Fibroblast of the aortic adventitia (primary cell): ENCODE results near the gene MAPK4. TPM values are rescaled to one million over a fixed set of nuclear protein-coding genes. Genes with fewer than 3 reads are reported as not detected.
A peak's percentile ranks its signal among the peaks of the same experiment; 100 is the strongest.
"Not testable (repeated sequence)": the region's sequence is repeated elsewhere in the genome, so short reads cannot be mapped to it uniquely, and the experiment has no call there.

ENCODE experiments used
- DNase-seq: peaks from one replicate; pipeline ENCODE4 v3.0.0-alpha.2; 2010; ENCODE audit warnings: low read depth
- H3K4me3 ChIP-seq: 2 replicates; pipeline ENCODE4 v1.5.1; 2011; ENCODE audit warnings: low read depth, mild to moderate bottlenecking, control low read depth, low read length, moderate library complexity
- total RNA-seq: library from RNA; depleted of rRNA; stranded (reverse); fragments of >200 nt; gene quantifications from 2 replicates; pipeline ENCODE4 v1.2.3, GENCODE V29; 2012; ENCODE audit warnings: low replicate concordance
- TF ChIP-seq, protein P1 (sequence below): IDR thresholded peaks from 2 replicates; pipeline ENCODE4 v1.5.1; 2011; ENCODE audit warnings: mild to moderate bottlenecking, low read length, control low read depth, inconsistent platforms; ENCODE audit not compliant: insufficient read depth

The MAPK4 gene
- total RNA-seq, 1 donor = under 0.01 TPM

DNA sequence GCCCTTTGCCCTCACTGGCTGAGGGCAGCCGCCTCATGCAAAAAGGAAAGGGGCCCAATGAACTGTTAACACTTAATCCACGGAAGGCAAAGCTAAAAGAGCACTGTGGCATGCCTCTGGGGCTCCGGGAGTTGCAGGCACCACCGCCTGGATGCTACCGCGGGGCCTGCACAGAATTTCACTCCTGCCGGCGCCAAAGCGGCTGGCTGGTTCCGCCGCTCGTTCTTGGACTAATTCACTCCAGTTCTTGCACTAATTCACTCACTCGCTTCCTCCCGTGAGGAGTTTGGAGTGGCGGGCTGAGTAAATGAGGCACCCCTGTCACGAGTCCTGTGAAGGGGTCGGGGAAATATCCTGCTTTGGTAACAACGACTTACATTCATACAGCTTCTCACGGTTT, 14.0 kb upstream of the MAPK4 start:
- DNase-seq = no peak
- no peak overlapping the region for H3K4me3 ChIP-seq
- TF ChIP-seq, protein P1, sequence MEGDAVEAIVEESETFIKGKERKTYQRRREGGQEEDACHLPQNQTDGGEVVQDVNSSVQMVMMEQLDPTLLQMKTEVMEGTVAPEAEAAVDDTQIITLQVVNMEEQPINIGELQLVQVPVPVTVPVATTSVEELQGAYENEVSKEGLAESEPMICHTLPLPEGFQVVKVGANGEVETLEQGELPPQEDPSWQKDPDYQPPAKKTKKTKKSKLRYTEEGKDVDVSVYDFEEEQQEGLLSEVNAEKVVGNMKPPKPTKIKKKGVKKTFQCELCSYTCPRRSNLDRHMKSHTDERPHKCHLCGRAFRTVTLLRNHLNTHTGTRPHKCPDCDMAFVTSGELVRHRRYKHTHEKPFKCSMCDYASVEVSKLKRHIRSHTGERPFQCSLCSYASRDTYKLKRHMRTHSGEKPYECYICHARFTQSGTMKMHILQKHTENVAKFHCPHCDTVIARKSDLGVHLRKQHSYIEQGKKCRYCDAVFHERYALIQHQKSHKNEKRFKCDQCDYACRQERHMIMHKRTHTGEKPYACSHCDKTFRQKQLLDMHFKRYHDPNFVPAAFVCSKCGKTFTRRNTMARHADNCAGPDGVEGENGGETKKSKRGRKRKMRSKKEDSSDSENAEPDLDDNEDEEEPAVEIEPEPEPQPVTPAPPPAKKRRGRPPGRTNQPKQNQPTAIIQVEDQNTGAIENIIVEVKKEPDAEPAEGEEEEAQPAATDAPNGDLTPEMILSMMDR = no peak

GRCh38 chr18:50548160-50548559, 11.7 kb upstream of the MAPK4 start:
- no peak overlapping the region for H3K4me3 ChIP-seq
- DNase-seq = no peak
- TF ChIP-seq, protein P1 = no peak

GRCh38 chr18:50551651-50552050, 8.2 kb upstream of the MAPK4 start:
- H3K4me3 ChIP-seq, DNase-seq: not testable (repeated sequence)

- TF ChIP-seq, protein P1 = no peak
- DNase-seq = no peak
- no peak overlapping the region for H3K4me3 ChIP-seq
Observed at GRCh38 chr18:50558157-50558556, 1.7 kb upstream of the MAPK4 start.

DNA sequence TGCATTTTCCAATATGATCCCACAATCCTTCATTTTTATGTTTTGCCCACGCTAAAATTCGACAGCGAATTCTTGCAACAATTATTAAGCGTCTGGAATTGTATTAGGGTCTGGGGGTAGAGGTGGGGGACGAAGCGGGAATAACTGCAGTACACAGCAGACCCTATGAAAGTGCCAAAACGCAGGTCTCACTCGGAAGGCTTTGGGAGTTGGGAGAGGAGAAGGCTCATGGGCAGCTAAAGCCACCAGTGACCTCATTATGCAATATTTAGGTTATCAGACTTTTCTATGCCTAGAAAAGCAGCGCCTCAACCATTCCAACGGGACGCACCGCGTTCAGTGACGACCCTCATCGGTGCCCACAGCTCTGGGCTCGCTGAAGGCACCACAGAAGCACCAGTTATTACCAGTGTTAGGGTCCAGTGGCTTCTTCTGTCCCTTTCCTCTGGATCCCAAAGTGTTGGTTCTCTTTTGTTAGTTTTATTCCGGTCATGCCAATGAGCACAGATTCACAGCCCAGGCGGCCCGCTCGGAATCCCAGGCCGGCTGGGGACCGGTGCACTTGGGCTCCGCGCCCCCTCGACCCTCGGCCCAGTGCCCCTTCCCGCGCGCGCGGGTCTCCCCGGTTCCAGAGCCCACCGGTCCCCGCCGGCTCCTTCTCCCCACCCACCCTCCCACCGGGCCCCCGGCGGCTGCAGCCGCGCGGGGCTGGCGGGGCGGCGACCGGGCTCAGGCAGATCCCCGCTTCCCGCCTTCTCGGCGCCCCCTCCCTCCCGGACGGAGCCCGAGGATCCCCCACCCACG, 737 bp upstream of the MAPK4 start:
- no peak for DNase-seq
- TF ChIP-seq, protein P1 = no peak
- no peak overlapping the region for H3K4me3 ChIP-seq

GRCh38 chr18:50560681-50561629, 1.1 kb downstream of the MAPK4 start:
- DNase-seq = no peak
- H3K4me3 ChIP-seq = peak overlapping the region; percentile 50
- TF ChIP-seq, protein P1 = no peak

GRCh38 chr18:50562258-50562657, 2.4 kb downstream of the MAPK4 start:
- not testable (repeated sequence) for DNase-seq

More at GRCh38 chr18:50562258-50562657, 2.4 kb downstream of the MAPK4 start:
- not testable (repeated sequence) for H3K4me3 ChIP-seq
